Liver (tissue), 3 donors: ENCODE results near the gene P2RX7.

Experiments used
- EGR1 ChIP-seq, 2 donors: IDR thresholded peaks; 2 replicates each; pipeline ENCODE4 v1.6.1; 2016 to 2018; ENCODE audit warnings: antibody characterized with exemption in 2 of 2, low read depth in 2 of 2
- FOXA1 ChIP-seq: IDR thresholded peaks from 2 replicates; pipeline ENCODE4 v1.6.1; 2016; ENCODE audit warnings: antibody characterized with exemption
- GABPA ChIP-seq, 2 donors: IDR thresholded peaks in 1 of 2; conservative IDR thresholded peaks in 1 of 2; 2 replicates each; pipeline ENCODE4 v1.6.1; 2016; ENCODE audit warnings: antibody characterized with exemption in 2 of 2, mild to moderate bottlenecking in 1 of 2, moderate library complexity in 1 of 2
- JUND ChIP-seq, 2 donors: IDR thresholded peaks; 2 replicates each; pipeline ENCODE4 v1.6.1; 2016; ENCODE audit warnings: antibody characterized with exemption in 2 of 2
- MAX ChIP-seq: IDR thresholded peaks from 2 replicates; pipeline ENCODE4 v1.6.1; 2016; ENCODE audit warnings: antibody characterized with exemption
- RAD21 ChIP-seq, 2 donors: IDR thresholded peaks; 2 replicates each; pipeline ENCODE4 v1.6.1; 2016; ENCODE audit warnings: antibody characterized with exemption in 2 of 2, mild to moderate bottlenecking in 2 of 2
- REST ChIP-seq: IDR thresholded peaks from 2 replicates; pipeline ENCODE4 v1.6.1; 2016; ENCODE audit warnings: antibody characterized with exemption, mild to moderate bottlenecking
- RXRA ChIP-seq, 2 donors: IDR thresholded peaks; 2 replicates each; pipeline ENCODE4 v1.6.1; 2017 to 2018; ENCODE audit warnings: antibody characterized with exemption in 2 of 2, mild to moderate bottlenecking in 1 of 2
- SP1 ChIP-seq: IDR thresholded peaks from 2 replicates; pipeline ENCODE4 v1.6.1; 2018; ENCODE audit warnings: antibody characterized with exemption, mild to moderate bottlenecking
- TAF1 ChIP-seq: conservative IDR thresholded peaks from 2 replicates; pipeline ENCODE4 v1.6.1; 2016; ENCODE audit warnings: antibody characterized with exemption, mild to moderate bottlenecking
- YY1 ChIP-seq: IDR thresholded peaks from 2 replicates; pipeline ENCODE4 v1.6.1; 2016; ENCODE audit warnings: antibody characterized with exemption, mild to moderate bottlenecking
- ZBTB33 ChIP-seq: IDR thresholded peaks from 2 replicates; pipeline ENCODE4 v1.6.1; 2016; ENCODE audit warnings: antibody characterized with exemption
- TF ChIP-seq, protein P1 (sequence below): fragments of 150-350 bp; IDR thresholded peaks from 2 replicates; pipeline ENCODE4 v1.5.1; 2017; ENCODE audit warnings: improper control_type of control experiment, low read depth, low read length; ENCODE audit not compliant: missing input control
- TF ChIP-seq, protein P2 (sequence below): IDR thresholded peaks from 2 replicates; pipeline ENCODE4 v1.6.1; 2016; ENCODE audit warnings: antibody characterized with exemption
- donor health status: healthy.
- donor health status: healthy.

- TF ChIP-seq GABPA (IDR thresholded peaks at IDR 0.05 in 1 of 2, conservative IDR thresholded peaks at IDR 0.05 in 1 of 2) (no peak), RXRA (IDR thresholded peaks at IDR 0.05) (no peak), MAX (no peak), SP1 (no peak), TAF1 (no peak), EGR1 (IDR thresholded peaks at IDR 0.05; ENCODE audit: low read depth in 2 of 2) (no peak), REST (no peak), RAD21 (IDR thresholded peaks at IDR 0.05) (no peak), FOXA1 (no peak), ZBTB33 (no peak), JUND (IDR thresholded peaks at IDR 0.05) (no peak), YY1 (no peak)
- TF ChIP-seq, protein P1, sequence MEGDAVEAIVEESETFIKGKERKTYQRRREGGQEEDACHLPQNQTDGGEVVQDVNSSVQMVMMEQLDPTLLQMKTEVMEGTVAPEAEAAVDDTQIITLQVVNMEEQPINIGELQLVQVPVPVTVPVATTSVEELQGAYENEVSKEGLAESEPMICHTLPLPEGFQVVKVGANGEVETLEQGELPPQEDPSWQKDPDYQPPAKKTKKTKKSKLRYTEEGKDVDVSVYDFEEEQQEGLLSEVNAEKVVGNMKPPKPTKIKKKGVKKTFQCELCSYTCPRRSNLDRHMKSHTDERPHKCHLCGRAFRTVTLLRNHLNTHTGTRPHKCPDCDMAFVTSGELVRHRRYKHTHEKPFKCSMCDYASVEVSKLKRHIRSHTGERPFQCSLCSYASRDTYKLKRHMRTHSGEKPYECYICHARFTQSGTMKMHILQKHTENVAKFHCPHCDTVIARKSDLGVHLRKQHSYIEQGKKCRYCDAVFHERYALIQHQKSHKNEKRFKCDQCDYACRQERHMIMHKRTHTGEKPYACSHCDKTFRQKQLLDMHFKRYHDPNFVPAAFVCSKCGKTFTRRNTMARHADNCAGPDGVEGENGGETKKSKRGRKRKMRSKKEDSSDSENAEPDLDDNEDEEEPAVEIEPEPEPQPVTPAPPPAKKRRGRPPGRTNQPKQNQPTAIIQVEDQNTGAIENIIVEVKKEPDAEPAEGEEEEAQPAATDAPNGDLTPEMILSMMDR = no peak
- TF ChIP-seq, protein P2, sequence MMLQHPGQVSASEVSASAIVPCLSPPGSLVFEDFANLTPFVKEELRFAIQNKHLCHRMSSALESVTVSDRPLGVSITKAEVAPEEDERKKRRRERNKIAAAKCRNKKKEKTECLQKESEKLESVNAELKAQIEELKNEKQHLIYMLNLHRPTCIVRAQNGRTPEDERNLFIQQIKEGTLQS = no peak
Measured at GRCh38 chr12:121203482-121203881, 70.8 kb downstream of the P2RX7 start.
